Left lung (tissue), 10 donors: ENCODE data around the gene ZDHHC16. TPM values are rescaled to one million over a fixed set of nuclear protein-coding genes. Genes with fewer than 3 reads are reported as not detected.

Source experiments
- ATAC-seq: fragments of 200-7000 bp; cut with Tn5 transposase; one replicate; pipeline ENCODE4 v1.9.1; 2020; ENCODE audit warnings: moderate library complexity
- DNase-seq, 4 donors: peaks; one replicate each; pipeline ENCODE4 v3.0.0-alpha.2; 2013 to 2020
- H3K27ac ChIP-seq, 2 donors: fragments of 200-600 bp; sonication (generic) in 1 of 2; one replicate each; pipeline versions ENCODE4 v1.5.0 to v1.8.0; 2020 to 2021
- H3K27me3 ChIP-seq, 2 donors: fragments of 200-600 bp; sonication (generic) in 1 of 2; one replicate each; pipeline versions ENCODE4 v1.5.0 to v1.8.0; 2020 to 2021
- H3K36me3 ChIP-seq, 2 donors: fragments of 200-600 bp; sonication (generic) in 1 of 2; one replicate each; pipeline versions ENCODE4 v1.5.0 to v1.8.0; 2020 to 2021
- H3K4me1 ChIP-seq, 2 donors: fragments of 200-600 bp; one replicate each; pipeline ENCODE4 v1.8.0; 2021
- H3K4me3 ChIP-seq, 2 donors: fragments of 200-600 bp; sonication (generic) in 1 of 2; one replicate each; pipeline versions ENCODE4 v1.5.0 to v1.8.0; 2020 to 2021; ENCODE audit warnings: mild to moderate bottlenecking in 1 of 2
- H3K9me3 ChIP-seq, 2 donors: fragments of 200-600 bp; sonication (generic) in 1 of 2; one replicate each; pipeline versions ENCODE4 v1.5.0 to v1.8.0; 2020 to 2021
- intact Hi-C, 2 donors: fragments of 100-400 bp; cut with DNase I; formaldehyde crosslinking; loops; one replicate each; pipeline versions ENCODE4 v1.11.2 to v1.14.2; 2022
- polyA plus RNA-seq, 6 donors: library from polyadenylated mRNA; unstranded; fragments of 120-200 nt; gene quantifications; one replicate each; pipeline ENCODE4 v1.2.1, GENCODE V29; 2013; ENCODE audit not compliant: insufficient read length in 6 of 6
- total RNA-seq, 2 donors: library from RNA; stranded (reverse); fragmentation: NEBNext Ultra II Directional; extraction: Animal tissue kit (Norgen Biotek cat#: 25700); gene quantifications; one replicate each; pipeline ENCODE4 v1.2.1, GENCODE V29; 2021
- TF ChIP-seq, protein P1 (sequence below), 2 donors: fragments of 200-600 bp; sonication (generic) in 1 of 2; IDR thresholded peaks; one replicate each; pipeline versions ENCODE4 v1.5.0 to v1.8.0; 2021; ENCODE audit warnings: antibody characterized with exemption in 2 of 2
- donor health status: DM: no; HTN: yes; CAD: no.
- donor health status: DM: no; HTN: no; CAD: no.

Gene ZDHHC16
- total and polyA plus RNA-seq, 8 donors, result 44.8 to 65.2 (median 47.7) TPM

DNA sequence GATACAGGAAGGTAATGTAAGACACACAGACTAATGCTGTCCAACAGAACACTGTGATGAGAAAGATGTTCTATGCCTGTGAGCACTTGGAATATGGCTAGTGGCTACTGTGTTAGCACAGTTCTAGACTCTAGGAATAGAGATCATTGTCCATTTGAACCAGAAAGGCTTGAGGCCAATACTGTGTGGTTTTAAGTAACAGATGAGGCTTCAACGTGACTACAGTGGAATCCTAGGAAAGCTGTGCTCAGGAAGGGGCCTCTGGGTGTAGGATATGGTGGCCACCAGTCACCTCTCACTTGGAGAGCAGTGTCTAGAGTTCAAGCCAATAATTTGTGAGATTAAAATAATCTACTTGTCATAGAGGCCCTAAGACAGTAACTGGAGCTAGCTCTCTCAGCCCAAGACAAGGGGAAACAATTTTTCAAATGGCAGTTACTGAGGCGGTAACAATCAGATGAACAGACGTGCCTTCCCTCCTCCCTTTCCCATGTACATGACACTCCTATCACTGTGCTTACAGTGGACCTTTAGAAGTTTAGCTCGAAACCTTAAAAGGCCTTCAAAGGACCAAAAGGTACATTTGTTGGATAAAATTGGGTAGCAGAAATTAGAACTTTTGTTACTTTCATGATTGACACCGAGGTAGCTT, 10.2 kb downstream of the ZDHHC16 start:
- Histone ChIP-seq H3K4me1 (peaks cover 3 to 12% of the 10 kb centered on the region in 2 donors), H3K9me3 (no peaks in the 10 kb centered on the region), H3K27ac (no peak overlapping the region), H3K4me3 (no peak overlapping the region), H3K36me3 (peaks cover 4 to 98% of the 10 kb centered on the region in 2 donors), H3K27me3 (no peaks in the 10 kb centered on the region)
- intact Hi-C loops, result no loop called here
- TF ChIP-seq, protein P1, sequence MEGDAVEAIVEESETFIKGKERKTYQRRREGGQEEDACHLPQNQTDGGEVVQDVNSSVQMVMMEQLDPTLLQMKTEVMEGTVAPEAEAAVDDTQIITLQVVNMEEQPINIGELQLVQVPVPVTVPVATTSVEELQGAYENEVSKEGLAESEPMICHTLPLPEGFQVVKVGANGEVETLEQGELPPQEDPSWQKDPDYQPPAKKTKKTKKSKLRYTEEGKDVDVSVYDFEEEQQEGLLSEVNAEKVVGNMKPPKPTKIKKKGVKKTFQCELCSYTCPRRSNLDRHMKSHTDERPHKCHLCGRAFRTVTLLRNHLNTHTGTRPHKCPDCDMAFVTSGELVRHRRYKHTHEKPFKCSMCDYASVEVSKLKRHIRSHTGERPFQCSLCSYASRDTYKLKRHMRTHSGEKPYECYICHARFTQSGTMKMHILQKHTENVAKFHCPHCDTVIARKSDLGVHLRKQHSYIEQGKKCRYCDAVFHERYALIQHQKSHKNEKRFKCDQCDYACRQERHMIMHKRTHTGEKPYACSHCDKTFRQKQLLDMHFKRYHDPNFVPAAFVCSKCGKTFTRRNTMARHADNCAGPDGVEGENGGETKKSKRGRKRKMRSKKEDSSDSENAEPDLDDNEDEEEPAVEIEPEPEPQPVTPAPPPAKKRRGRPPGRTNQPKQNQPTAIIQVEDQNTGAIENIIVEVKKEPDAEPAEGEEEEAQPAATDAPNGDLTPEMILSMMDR (IDR thresholded peaks at IDR 0.05), result no peak
- ATAC-seq (no peak), DNase-seq (no peak)

DNA sequence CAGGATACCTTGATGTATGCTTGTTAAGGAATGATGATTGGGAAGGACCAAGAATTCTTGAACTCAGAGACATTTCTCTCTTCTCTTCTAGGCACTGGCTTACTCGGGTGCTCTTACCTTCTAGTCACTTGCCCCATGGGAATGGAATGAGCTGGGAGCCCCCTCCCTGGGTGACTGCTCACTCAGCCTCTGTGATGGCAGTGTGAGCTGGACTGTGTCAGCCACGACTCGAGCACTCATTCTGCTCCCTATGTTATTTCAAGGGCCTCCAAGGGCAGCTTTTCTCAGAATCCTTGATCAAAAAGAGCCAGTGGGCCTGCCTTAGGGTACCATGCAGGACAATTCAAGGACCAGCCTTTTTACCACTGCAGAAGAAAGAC, 10.7 kb downstream of the ZDHHC16 start:
- TF ChIP-seq, protein P1 (IDR thresholded peaks at IDR 0.05), result no peak
- ATAC-seq (no peak), DNase-seq (no peak)
- H3K27ac ChIP-seq, result no peak overlapping the region
- no peaks in the 10 kb centered on the region for H3K27me3 ChIP-seq
- no peaks in the 10 kb centered on the region for H3K9me3 ChIP-seq
- peaks cover 3 to 12% of the 10 kb centered on the region in 2 donors for H3K4me1 ChIP-seq
- no peak overlapping the region for H3K4me3 ChIP-seq
- H3K36me3 ChIP-seq, result peaks cover 4 to 98% of the 10 kb centered on the region in 2 donors
- intact Hi-C loops, result no loop called here

DNA sequence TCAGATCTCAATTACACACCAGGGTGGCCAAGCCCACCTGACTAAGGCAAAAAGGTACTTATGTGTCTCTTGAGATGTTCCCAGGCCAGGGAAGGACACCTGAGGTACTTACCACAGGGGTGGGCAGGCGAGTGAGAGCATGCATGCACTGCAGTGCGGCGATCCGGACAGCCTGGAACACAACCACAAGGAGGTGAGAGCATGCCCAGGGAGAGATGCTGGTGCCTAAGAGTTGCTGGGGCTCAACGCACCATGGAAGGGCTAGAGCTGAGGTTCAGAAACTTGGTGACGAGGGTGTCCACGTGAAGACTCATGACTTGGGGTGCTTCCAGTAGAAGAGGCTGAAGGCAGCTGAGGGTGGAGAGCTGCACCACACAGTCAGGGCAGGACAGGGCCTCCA, 13.1 kb downstream of the ZDHHC16 start:
- ATAC-seq, result no peak
- no peak overlapping the region for H3K4me3 ChIP-seq
- H3K36me3 ChIP-seq, result peaks cover 10 to 98% of the 10 kb centered on the region in 2 donors
- no peak for DNase-seq
- no peaks in the 10 kb centered on the region for H3K27me3 ChIP-seq
- intact Hi-C loops, result no loop called here
- no peaks in the 10 kb centered on the region for H3K9me3 ChIP-seq
- peaks cover 11 to 12% of the 10 kb centered on the region in 2 donors for H3K4me1 ChIP-seq
- TF ChIP-seq, protein P1 (IDR thresholded peaks at IDR 0.05), result no peak
- no peak overlapping the region for H3K27ac ChIP-seq

DNA sequence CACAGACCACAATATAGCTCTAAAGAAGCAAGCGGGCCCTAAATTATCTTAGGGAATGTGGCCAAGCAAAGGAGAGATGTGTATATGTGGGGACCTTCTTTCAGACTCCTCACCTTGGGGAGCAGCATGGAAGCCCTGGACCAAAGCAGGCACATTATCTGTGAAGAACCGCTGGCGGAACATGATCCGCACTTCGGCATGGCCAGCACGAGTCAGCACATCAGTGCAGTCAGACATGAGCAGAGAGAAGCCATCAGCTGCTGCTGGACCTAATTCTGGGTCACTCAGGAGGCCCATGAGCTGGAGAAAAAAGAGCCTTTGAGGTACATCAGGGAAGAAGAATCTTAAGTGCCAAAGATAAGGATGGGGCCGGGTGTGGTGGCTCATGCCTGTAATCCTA, 14.0 kb downstream of the ZDHHC16 start:
- intact Hi-C loops, result loop anchor here in 1 of 2 donors (5.0 kb wide), 1 partner anchor 92 kb away; no protein-coding TSS in a partner anchor
- H3K27ac ChIP-seq, result no peak overlapping the region
- peaks cover 7 to 18% of the 10 kb centered on the region in 2 donors for H3K4me1 ChIP-seq
- no peak overlapping the region for H3K4me3 ChIP-seq
- no peak for DNase-seq
- ATAC-seq, result no peak
- peaks cover 10 to 99% of the 10 kb centered on the region in 2 donors for H3K36me3 ChIP-seq
- TF ChIP-seq, protein P1 (IDR thresholded peaks at IDR 0.05), result no peak
- H3K9me3 ChIP-seq, result no peaks in the 10 kb centered on the region
- H3K27me3 ChIP-seq, result no peaks in the 10 kb centered on the region

DNA sequence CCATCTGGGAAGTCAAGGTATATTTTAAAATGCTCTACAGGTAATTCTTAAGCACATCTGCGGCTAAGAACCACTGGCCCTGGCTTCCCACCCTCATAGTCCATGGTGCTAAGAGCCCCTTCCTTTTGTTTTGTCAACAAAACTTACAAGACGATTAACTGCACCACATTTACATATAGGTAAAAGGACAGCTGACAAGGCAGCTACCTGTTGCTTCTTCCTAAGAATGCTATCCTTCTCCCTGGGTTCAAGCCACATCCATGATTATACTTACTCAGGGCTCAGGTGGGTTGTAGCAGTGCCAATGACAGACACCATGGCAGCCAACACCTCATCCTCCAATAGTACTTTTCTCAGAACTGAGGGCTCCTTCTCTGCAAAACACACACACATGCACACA, 16.3 kb downstream of the ZDHHC16 start:
- Histone ChIP-seq H3K27me3 (no peaks in the 10 kb centered on the region), H3K9me3 (no peaks in the 10 kb centered on the region), H3K36me3 (peaks cover 6 to 100% of the 10 kb centered on the region in 2 donors), H3K27ac (no peak overlapping the region), H3K4me1 (peaks cover 0 to 16% of the 10 kb centered on the region in 2 donors), H3K4me3 (no peak overlapping the region)
- intact Hi-C loops, result loop anchor here in 1 of 2 donors (5.0 kb wide), 1 partner anchor 90 kb away; no protein-coding TSS in a partner anchor
- no peak for DNase-seq
- no peak for ATAC-seq
- TF ChIP-seq, protein P1 (IDR thresholded peaks at IDR 0.05), result no peak
